HG03565 (cell line): Measurements from ENCODE around the gene RALB.

Experiments
- ATAC-seq: cut with Tn5 transposase; IDR thresholded peaks from one replicate; pipeline ENCODE4 v1.9.1; 2021; ENCODE audit warnings: mild to moderate bottlenecking, moderate library complexity; ENCODE audit not compliant: unreplicated experiment

RALB gene, protein sequence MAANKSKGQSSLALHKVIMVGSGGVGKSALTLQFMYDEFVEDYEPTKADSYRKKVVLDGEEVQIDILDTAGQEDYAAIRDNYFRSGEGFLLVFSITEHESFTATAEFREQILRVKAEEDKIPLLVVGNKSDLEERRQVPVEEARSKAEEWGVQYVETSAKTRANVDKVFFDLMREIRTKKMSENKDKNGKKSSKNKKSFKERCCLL

DNA sequence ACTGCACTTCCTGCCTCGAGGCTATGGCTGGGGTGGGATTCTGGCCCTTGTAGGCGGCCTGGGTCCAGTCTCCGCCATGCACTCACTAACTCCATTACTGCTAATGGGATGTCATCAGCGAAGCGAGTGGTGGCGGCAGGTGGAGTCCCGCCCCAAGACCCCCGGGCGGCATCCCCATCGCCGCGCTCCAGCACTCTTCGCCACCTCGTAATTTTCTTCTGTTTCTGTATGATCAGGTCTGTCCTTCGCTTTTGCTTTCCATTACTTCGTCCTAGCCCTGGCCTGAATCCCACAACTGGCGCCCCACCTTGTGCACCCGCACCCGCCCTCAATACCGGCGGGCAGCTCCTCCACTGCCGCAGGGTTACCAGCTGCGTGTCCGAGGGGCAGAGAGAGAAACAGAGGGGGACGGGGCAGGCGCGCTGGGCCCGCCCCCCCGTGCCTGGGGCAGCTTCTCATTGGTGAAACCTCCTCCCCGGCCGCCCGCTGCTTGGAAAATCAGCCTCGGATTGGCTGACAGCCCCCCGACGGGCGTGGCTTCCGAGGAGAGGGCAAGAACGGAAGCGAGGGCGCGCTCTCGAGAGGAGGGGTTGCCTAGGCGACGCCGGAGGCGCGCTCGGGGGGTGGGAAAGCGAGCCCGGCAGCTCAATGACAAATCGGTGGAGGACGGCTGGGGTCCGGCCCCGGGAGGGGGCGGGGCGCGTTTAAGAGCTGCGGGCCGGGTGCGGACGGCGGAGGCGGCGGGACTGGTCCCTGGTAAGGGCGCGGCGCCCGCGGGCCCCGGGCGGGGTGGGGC lies at the start of gene RALB:
Gene RALB (plus strand): TSS at position 628 of the 796 bp plus-strand sequence. CDS start 25,813 bp downstream, outside the sequence.
- peak; percentile 87 for ATAC-seq

DNA sequence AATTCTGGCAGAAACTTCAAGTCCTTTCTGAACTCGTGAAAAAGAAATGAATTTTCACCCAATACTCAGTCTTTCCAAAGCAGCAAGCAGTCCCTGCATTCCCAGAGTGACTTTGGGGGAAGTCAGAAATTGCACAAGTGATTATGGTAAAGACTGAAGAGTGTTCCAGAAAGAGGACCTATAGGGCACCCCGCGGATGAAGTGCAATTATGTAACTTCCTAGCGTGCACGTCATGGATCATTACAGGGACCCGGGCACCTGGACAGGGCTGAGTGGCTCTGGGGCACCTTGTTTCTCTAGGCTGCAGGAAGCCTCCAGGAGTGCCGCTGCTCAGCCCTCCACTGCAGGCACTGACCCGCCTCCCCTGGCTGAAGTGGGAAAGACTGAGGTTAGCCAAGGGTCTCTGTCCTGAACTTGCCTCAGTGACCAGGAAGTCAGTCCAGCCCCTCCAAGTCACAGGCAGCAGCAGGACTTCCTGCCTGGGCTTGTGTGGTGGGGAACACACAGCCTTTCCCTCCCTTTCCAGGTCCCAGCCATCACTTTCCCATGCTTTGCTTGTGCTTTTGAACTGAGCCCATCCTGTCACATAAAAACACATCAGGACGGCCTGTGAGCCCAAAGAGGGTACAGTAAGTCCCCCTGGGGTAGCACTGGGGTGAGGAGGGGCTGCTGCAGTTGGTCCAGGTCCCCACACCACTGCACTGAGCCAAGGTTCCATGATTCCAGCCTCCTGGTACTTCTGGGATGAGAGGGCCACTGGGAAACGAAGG lies 49.2 kb upstream of the RALB start:
- no peak for ATAC-seq

DNA sequence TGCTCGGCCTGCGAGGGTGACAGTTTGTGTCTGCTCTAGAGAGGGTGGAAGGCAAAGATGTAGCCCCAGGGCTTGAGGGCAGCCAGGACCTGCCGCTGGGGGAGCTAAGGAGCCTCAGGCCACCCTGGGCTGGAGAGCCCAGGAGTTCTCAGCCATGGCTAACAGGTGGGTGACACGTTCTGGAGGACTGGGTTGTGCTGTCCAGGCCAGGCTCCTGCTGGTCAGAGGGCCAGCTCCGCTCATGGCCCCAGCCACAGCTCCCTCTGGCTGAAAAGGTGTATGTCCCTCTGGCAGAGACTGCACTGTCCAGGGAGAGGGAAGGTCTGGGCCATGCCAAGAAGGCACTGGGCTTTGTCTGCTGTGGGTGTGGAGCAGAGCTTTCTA lies 48.6 kb upstream of the RALB start:
- ATAC-seq: no peak

DNA sequence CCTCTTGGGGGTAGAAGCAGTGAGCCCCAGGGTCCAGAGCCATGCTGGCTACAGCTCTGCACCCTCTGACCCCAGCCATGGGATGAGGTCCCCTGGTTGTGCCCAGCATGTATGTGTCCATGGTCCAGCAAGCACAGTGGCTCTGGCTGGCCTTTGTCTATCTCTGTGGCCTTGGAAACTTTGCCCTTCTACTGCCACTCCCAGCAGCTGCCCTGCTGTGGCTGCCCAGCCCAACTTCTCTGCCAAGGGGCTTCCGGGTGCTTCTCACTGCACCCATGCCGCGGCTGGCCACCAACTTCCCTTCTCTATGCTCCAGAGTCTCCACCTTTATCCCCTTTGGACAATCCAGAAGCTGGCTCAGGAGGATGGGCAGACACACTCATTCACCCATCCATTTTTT lies 48.2 kb upstream of the RALB start:
- ATAC-seq: no peak

DNA sequence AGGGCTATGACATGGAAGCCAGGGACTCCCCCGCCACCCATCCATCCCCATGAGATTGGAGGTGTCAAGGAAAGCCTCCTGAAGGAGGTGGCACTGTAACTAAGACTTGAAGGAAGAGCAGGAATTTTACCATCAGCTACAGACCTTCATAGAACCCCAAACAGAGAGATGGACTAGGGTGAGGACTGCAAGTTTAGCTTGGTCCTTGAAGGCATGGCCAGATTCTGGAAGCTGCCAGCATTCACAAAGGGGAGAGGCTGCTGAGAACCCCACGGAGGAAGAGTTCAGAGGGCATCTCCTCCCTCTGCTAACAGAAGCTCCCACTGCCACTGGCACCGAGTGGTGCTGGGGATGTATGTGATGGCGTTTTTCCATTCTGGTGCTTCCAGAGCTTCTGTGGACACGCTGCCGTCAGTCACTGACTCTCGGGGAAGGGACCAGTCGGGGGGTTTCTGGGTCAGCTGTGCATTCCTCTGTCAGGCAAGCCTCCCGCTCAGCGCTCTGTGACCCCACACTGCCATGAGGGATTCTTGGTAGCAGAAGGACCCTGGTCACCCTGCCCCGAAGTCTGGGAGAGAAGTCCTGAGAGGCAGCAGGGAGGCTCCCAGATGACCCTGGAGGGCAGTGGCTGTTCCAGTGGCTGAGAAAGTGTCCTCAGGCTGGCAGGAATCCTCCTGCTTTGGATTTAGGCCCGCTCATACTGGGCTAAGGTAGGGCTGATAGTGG lies 47.5 kb upstream of the RALB start:
- no peak for ATAC-seq

DNA sequence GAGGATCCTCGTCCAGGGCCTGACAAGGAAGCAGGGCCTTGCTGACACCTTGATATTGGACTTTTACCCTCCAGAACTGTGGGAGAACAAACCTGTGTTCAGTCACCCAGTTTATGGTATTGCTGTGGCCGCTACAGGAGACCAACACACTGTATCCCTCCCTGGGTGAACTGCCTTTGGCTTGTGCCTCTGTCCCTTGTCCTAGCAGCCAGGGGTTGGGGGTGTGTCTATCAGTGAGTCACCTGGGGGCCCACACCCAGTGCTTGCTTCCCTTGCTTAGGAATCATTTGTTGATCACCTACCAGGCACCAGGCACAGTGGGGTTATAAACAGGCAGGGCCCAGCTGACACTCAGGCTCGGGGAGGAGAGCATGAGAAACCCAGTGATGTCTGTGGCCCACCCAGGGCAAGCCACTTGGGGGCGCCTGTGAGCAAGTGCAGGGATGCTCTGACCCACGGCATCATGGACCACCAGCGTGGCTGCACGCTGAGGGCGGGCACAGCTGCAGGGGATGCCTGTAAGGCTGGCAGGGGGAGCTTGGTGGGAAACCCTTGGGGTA lies 46.5 kb upstream of the RALB start:
- no peak for ATAC-seq

DNA sequence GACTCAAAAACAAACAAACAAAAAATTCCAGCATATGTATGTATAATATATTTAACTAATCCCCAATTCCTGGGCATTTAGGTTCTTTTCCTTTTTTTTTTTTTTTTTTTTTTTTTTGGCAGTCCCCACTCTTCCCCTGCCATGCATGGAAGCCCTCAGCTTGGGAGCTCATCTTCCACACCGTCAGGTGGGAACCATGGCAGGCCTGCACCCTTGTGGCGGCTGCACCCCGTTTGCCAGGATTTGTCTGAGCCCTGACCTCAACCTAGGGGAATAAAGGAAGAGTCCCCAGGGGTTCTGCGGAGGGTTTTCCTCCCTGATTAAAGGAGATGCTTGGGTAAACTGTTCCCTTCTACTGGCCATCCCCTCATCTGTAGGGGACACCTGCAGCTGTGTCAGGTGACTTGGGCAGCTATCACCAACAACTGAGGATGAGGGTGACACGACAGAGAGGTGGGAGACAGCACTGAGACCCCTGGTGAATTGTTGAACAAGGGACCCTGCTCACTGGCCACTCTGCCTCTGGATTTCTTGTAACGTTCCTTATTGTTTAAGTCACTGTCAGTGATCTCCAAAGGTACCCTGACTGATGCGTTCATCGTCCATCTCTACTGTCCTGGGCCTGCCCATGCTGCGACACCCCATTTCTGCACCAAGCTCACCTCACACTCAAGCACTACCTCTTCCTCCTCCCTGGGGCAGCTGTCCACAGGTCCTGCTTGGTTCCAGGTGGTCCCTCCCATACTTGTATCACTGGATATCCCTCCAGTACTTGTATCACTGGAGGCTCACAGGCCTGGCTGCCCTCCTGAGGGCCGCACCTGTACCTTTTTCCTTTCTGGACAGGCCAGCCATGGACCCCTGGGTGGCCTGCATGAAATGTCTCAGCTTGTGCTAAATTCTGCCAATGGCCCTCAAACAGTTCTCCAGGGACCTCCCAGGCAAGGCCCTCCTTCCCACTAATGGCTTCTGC lies 44.0 kb upstream of the RALB start:
- no peak for ATAC-seq

DNA sequence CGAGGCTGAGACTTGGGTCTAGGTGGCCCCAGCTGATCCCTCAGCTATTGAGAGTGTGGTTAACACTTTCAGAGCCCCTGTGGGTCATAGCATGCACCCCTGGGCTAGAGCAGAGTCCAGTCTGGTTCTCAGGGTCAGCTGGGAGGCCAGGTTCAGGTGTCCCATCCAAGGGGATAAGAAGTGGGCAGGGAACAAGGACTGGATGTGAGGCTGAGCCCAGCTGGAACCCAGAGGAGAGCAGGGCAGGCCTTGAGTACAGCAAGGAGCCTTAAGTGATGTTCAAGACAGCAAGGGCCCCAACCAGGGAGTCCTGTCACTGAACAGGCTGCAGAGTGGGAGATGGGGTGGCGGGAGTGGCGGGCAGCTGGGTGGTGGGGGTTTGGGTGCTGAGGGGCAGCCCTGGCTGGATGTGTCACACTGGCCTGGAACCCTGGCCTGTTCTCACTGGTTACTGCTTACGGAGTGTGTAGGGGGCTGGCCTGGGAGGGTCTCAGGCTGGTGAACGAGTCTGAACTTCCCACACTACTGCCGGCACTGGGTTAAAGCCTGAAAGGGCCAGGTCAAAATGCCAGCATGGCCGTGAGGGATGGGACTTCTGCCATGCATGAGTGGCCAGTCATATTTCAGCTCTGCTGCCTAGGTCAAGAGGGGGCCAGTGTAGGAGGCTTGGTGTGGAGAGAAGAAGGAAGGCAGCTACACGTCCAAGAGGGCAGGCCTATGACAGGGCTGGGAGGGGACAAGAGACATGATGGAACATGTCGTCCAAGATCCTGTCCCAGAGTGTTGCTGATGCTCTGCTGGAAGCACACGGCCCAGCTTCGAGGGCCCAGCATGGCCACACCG lies 43.0 kb upstream of the RALB start:
- ATAC-seq: no peak

DNA sequence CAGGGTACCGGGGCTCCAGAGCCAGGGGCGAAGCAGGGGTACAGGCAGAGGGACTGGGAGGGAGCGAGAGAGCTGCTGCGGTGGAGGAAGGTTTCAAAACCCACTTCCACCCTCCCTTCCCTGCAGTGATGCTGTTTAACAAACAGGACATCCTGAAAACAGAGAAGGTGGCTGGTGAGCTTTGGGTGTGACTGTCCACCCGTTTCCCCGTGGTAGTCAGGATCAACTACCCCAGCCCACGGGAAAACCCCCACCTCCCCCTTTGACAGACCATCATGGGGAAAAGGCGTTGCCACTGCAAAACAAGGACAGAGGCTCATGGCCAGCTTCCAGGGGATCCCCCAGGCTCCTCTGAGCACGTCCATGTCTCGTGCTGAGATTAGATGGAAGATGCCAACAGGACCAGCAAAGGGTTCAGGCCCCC lies 42.4 kb upstream of the RALB start:
- ATAC-seq: no peak

DNA sequence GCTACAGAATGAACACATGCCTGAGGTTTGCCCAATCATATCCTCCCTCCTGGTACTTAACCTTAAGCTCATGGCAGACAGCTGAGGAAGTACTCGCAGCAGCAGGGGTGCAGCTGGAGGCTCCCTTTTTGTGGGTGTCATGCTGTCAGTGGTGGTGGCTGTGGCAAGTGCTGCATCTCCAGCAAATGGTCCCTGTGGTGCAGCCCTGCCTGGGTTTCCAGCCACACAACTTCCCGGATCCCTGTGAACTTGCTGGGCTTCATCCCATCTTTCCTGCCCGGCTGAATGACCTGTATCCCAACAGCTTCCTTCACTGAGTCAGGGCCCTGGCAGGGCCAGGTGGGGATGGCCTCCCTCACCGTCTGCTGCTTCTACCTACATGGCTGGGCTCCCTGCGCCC lies 34.5 kb upstream of the RALB start:
- no peak for ATAC-seq

DNA sequence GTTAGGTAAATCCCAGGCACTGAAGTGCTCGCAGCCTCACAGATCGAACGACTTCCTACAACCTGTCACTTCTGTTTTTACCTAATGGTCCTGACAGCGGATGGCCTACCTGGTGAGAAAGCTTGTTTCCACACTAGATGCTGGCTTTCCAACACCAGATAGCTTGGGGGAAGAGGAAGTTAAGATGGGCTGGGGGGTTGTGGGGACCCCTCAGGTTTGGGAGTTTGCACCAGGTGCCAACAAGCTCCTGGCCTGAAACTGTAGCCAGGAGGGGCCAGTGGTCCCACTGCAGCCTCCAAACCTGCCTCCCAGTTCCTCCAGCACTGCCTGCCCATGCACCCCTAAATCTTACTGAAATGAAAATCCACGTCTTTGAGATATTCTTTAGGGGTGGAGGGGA lies 33.4 kb upstream of the RALB start:
- no peak for ATAC-seq

DNA sequence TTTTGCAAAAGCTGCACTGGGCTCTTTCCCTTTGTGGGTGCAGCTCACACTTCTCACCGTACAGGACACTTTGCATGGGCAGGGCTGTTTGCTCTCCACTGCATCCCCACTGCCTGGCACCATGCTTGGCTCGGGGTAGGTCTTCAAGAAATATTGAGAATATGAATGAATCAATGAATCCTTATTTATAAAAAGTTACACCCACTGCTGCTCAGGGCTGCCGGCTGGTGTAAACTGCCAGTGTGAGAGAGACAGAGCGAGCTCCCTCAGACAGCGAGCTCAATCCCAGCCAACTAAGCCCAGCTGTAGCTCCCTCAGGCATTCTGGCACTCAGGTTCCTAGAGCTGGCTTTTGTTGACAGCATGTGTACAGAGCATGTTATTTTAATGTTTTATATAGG lies 32.9 kb upstream of the RALB start:
- no peak for ATAC-seq

DNA sequence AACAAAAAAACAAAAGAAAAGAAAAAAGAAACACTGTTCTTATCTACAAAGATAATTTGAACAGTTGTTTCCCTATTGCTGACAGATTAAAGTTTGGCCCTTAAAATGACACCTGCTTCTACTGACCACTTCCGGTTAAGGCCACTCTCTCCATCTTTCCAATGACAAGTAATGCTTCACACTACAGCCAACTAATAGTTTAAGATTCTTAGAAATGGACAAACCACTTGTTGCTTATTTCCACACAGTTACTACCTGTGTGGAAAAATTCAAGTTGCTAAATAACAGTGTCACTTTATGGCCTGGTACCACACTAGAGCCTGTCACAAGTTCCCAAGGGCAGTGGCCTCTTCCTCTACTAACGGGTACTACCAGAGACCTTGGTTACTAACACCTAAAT lies 31.9 kb upstream of the RALB start:
- ATAC-seq: no peak

DNA sequence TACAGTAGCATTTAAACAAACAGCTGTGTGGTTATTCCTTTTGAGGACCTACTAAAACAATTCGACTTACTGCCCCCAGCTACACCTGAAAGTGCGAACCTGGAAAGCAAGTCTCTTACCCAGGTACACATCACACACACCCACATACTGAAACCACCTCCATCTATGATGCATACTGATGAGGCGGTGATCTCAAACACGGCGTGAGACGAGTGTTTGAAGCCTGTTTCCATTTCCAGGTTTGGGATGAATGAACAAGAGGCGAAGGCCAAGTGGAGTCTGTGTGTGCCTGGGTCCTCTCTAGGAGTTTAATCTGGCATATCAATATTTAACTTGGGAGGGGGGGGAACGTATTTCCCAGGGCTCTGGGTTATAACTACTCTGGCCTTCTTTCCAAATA lies 31.0 kb upstream of the RALB start:
- ATAC-seq: no peak

DNA sequence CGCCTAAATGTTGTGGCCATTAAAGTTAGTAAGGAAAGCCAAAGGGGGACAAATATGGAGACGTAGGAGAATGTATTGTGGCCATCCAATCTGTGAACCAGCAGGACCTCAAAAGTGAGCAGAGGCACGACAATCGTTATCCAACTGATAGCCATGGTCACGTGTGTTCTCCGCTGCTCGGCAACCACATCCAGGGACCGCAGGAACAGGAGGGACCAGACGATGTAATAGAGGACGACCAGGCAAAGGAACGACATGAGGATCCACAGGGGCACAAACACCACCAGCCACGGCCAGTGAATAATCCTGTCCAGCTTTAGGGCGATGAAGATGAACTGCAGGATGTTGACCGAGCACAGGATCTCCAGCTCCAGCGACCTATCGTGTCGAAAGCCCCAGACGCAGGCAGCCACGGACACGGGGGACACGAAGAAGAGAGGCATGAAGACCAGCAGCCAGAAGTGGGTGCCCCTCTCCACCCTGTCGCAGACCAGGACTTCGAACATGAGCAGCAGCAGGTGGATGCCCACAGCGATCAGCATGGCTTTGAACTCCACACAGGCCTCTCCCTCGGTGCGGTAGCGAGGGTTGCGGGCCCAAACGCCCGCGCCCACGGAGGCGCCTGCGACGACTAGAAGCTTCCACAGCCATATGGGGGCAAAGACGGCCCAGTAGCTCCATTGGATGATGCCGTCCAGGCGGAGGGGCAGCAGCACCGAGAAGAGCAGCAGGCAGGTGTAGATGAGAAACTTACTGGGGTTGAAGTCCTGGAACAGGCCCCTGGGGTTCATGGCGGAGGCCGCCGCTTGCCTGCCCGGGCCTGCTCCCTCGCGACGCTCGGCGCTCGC lies 30.2 kb upstream of the RALB start:
- ATAC-seq: no peak

DNA sequence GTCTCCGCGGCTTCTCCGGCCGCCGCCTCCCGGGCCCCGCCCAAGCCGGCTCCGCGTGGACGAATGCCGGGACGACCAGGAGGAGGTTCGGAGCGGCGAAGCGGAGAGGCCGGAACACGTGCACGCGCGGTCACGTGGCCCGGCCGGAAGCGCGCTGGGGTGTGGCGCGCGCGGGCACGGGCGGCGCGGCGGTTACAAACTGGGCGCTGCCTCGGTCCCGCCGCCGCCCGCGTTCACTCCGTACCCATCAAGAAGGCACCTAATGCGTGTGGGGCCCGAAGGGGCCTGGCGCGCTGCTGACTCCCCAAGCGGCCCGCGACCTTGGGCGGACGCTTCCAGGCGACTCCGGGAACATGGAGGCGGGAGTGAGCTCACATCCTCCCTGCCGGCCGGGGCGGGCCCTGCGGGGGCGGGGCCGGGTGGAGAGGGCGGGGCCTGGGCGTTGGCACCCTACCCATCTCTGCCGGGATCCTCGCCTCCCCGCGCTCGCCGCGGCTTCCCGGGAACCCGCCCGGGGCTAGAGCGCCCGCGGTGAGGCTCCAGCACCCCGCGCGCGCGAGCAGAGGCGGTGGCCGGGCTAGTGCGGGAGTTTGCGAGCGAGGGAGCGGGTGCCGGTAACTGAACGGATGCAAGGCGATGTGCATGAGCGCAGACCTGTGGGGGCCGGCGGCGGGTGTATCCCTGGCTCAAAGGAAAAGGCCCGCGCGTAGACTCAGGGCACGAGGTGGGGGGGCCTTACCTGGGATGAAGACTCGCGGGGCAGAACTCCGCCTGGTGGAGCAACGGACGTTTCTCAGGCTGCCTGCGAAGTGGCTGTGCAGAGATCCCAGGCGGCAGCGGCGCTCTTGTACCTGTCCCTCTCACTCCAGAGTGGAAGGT lies 29.4 kb upstream of the RALB start, which contains the start of gene TMEM185B:
Gene TMEM185B (minus strand): TSS at position 367 of the 879 bp plus-strand sequence. CDS start 424 bp downstream, outside the sequence.
- ATAC-seq: peak; percentile 63

DNA sequence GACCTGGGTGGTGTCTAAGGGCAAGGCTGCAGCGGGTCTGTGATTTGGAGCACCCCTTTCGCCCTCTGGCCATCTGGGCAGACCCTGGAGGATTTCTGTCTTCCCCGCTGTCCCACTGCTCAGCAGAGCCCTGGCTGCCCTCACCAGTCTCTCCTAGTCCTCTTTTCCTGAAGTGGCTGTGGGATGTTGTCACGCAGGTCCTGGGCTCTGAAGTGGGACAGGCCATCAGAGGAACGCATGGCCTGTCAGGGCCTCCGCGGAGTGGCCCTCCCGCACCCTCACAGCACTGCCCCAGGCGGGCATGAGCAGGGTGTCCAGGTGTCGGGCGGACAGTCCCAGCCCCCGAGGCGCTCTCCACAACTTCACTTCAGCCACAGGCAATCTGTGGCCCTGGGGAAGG lies 28.4 kb upstream of the RALB start:
- no peak for ATAC-seq
